Measurements from ENCODE around the gene SLCO3A1. TPM values are rescaled to one million over a fixed set of nuclear protein-coding genes. Genes with fewer than 3 reads are reported as not detected.
"Not testable (repeated sequence)": the region's sequence is repeated elsewhere in the genome, so short reads cannot be mapped to it uniquely, and the experiment has no call there.

The SLCO3A1 gene
- total RNA-seq, 2 experiments from 2014 or later: 8.5 to 40.0 TPM

DNA sequence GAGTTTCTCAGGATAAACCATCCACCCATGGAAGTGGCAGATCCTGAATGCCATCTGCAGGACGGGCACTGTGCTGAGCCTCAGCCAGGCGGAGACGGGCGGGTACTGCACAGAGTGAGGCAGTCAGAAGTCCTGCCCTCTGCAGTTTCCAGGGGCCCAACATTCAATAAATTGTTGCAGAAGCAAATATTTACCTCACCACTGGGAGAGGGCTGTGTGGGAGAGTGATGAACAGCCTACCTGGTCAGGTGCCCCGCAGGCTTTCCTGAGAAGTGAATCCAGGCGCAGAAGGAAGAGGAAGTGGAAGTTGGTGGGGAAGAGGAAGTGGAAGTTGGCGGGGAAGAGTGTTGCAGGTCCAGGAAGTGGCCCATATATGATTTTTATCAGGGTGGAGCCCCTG lies 100.8 kb downstream of the SLCO3A1 start:
- Histone ChIP-seq H3K9me3 (ENCODE audit: low read length) (no peaks in the 10 kb centered on the region), H3K4me3 (ENCODE audit: low read depth, low read length, poor library complexity, severe bottlenecking) (no peak overlapping the region), H3K27ac (ENCODE audit: low read depth, low read length, poor library complexity, severe bottlenecking) (no peak overlapping the region), H3K4me2 (ENCODE audit: low read length) (no peak overlapping the region), H4K20me1 (ENCODE audit: insufficient read depth, low read length) (peaks cover 13% of the 10 kb centered on the region; the same call in 1 of the 2 replicates), H3K36me3 (ENCODE audit: insufficient read depth, low read length) (no peaks in the 10 kb centered on the region), H3K79me2 (ENCODE audit: insufficient read depth, low read depth, low read length) (0 out of 2 replicates have a peak, but pooled peaks cover 11% of the 10 kb centered on the region), H3K9me2 (ENCODE audit: insufficient read depth, low read length) (no peaks in the 10 kb centered on the region), H3K4me1 (ENCODE audit: insufficient read depth, low read length, poor library complexity, severe bottlenecking) (peaks cover 19% of the 10 kb centered on the region), H2AFZ (ENCODE audit: low read length) (no peak overlapping the region)
- TF ChIP-seq, protein P1, sequence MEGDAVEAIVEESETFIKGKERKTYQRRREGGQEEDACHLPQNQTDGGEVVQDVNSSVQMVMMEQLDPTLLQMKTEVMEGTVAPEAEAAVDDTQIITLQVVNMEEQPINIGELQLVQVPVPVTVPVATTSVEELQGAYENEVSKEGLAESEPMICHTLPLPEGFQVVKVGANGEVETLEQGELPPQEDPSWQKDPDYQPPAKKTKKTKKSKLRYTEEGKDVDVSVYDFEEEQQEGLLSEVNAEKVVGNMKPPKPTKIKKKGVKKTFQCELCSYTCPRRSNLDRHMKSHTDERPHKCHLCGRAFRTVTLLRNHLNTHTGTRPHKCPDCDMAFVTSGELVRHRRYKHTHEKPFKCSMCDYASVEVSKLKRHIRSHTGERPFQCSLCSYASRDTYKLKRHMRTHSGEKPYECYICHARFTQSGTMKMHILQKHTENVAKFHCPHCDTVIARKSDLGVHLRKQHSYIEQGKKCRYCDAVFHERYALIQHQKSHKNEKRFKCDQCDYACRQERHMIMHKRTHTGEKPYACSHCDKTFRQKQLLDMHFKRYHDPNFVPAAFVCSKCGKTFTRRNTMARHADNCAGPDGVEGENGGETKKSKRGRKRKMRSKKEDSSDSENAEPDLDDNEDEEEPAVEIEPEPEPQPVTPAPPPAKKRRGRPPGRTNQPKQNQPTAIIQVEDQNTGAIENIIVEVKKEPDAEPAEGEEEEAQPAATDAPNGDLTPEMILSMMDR (conservative IDR thresholded peaks at IDR 0.05; ENCODE audit: low read length): no peak
- TF ChIP-seq EZH2phosphoT487 (IDR thresholded peaks at IDR 0.05; ENCODE audit: borderline replicate concordance, low read depth, low read length): no peak
- POLR2A ChIA-PET: no interaction called here
- no peak for DNase-seq (ENCODE audit: low spot score)
- no TSS peak for BruUV-seq (replicated peaks)
- CTCF ChIA-PET (ENCODE audit: unreplicated experiment): no interaction called here
- intact Hi-C loops (cut with micrococcal nuclease; ENCODE audit: unreplicated experiment): no loop called here

DNA sequence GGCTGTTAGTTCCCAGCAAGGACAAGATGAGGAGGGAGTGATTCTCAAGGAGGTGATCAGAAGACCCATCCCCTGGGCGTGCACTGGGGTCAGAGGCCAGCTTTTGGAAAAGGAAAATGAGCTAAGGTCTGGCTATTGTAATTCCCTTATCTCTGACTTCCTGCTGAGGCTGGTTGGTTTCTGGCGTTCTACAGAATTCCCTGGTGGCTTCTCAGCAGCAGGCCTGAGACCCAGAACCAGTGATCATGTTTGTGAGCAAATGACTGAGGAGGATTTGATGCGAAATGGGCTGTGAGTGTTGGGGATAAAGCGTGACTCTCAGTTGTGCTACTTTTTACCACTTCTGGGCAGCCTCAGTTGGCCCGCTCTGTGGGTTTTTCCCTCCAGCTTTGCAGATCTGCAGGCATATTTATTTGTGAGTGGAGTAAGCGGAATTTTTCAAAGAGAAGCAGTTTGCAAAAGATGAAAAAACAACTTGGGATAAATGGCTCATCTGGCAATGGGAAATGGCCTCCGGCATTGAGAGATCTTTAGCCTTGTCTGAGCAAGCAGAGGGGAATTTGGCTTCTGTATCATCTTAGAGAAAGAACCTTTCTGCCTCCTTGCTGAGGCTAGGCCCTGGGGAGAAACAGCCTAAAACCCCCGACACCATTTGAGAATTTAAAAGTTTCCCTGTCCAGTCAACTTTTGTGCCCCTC lies 102.7 kb downstream of the SLCO3A1 start:
- no peak overlapping the region for H3K4me2 ChIP-seq (ENCODE audit: low read length)
- TF ChIP-seq, protein P1 (conservative IDR thresholded peaks at IDR 0.05; ENCODE audit: low read length): no peak
- TF ChIP-seq EZH2phosphoT487 (IDR thresholded peaks at IDR 0.05; ENCODE audit: borderline replicate concordance, low read depth, low read length): no peak
- H3K4me1 ChIP-seq (ENCODE audit: insufficient read depth, low read length, poor library complexity, severe bottlenecking): peaks cover 16% of the 10 kb centered on the region
- no peak overlapping the region for H3K27ac ChIP-seq (ENCODE audit: low read depth, low read length, poor library complexity, severe bottlenecking)
- no peaks in the 10 kb centered on the region for H3K9me3 ChIP-seq (ENCODE audit: low read length)
- no peaks in the 10 kb centered on the region for H3K36me3 ChIP-seq (ENCODE audit: insufficient read depth, low read length)
- peaks cover 13% of the 10 kb centered on the region; the same call in 1 of the 2 replicates for H4K20me1 ChIP-seq (ENCODE audit: insufficient read depth, low read length)
- no peak for DNase-seq (ENCODE audit: low spot score)
- 0 out of 2 replicates have a peak, but pooled peaks cover 11% of the 10 kb centered on the region for H3K79me2 ChIP-seq (ENCODE audit: insufficient read depth, low read depth, low read length)
- CTCF ChIA-PET (ENCODE audit: unreplicated experiment): interaction anchor here (0.7 kb wide), 1 partner anchor 25 kb away, joined by 3 read pairs; no protein-coding TSS in a partner anchor
- intact Hi-C loops (cut with micrococcal nuclease; ENCODE audit: unreplicated experiment): no loop called here
- no peak overlapping the region for H3K4me3 ChIP-seq (ENCODE audit: low read depth, low read length, poor library complexity, severe bottlenecking)
- BruUV-seq (replicated peaks): no TSS peak
- H3K9me2 ChIP-seq (ENCODE audit: insufficient read depth, low read length): no peaks in the 10 kb centered on the region
- POLR2A ChIA-PET: no interaction called here
- no peak overlapping the region for H2AFZ ChIP-seq (ENCODE audit: low read length)

DNA sequence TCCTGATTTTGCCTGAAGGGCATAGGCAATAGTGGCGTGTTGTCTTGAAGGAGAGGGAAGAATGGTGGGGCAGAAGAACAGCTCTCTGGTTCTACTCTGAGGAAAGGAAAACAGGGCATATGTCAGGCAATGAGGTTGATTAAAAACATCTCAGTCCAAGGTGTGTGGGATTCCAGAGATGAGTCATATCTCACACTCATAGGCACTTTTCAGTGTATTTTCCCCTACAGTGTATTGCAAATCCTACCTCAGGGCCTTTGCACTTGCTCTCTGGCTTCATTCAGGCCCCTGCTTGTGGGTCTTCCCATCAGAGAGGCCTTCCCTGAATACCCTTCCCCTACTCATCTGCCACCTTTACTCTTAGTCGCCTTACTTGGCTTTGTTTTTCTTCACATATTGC lies 107.8 kb downstream of the SLCO3A1 start:
- Histone ChIP-seq H3K27ac (ENCODE audit: low read depth, low read length, poor library complexity, severe bottlenecking) (no peak overlapping the region), H2AFZ (ENCODE audit: low read length) (no peak overlapping the region), H3K79me2 (ENCODE audit: insufficient read depth, low read depth, low read length) (no peaks in the 10 kb centered on the region), H3K9me2 (ENCODE audit: insufficient read depth, low read length) (no peaks in the 10 kb centered on the region), H3K4me2 (ENCODE audit: low read length) (no peak overlapping the region), H3K4me1 (ENCODE audit: insufficient read depth, low read length, poor library complexity, severe bottlenecking) (no peaks in the 10 kb centered on the region), H3K4me3 (ENCODE audit: low read depth, low read length, poor library complexity, severe bottlenecking) (no peak overlapping the region), H3K9me3 (ENCODE audit: low read length) (no peaks in the 10 kb centered on the region), H3K36me3 (ENCODE audit: insufficient read depth, low read length) (peaks cover 5% of the 10 kb centered on the region; the same call in 1 of the 2 replicates), H4K20me1 (ENCODE audit: insufficient read depth, low read length) (0 out of 2 replicates have a peak, but pooled peaks cover 4% of the 10 kb centered on the region)
- TF ChIP-seq EZH2phosphoT487 (IDR thresholded peaks at IDR 0.05; ENCODE audit: borderline replicate concordance, low read depth, low read length): no peak
- TF ChIP-seq, protein P1 (conservative IDR thresholded peaks at IDR 0.05; ENCODE audit: low read length): no peak
- POLR2A ChIA-PET: interaction anchor here (0.6 kb wide), 1 partner anchor 50 kb away, joined by 3 read pairs; no protein-coding TSS in a partner anchor
- DNase-seq (ENCODE audit: low spot score): no peak
- CTCF ChIA-PET (ENCODE audit: unreplicated experiment): no interaction called here
- intact Hi-C loops (cut with micrococcal nuclease; ENCODE audit: unreplicated experiment): no loop called here
- BruUV-seq (replicated peaks): no TSS peak

DNA sequence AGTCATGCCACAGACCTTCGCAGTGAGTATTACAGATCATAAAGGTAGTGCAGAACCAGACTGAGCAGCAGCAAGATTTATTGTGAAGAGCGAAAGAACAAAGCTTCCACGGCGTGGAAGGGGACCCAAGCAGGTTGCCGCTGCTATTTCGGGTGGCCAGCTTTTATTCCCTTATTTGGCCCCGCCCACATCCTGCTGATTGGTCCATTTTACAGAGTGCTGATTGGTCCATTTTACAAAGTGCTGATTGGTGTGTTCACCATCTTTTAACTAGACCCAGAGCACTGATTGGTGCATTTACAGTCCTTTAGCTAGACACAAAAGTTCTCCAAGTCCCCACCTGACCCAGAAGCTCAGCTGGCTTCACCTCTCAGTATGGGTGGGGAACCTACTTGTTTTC lies 110.2 kb downstream of the SLCO3A1 start:
- H3K4me3 ChIP-seq (ENCODE audit: low read depth, low read length, poor library complexity, severe bottlenecking); H3K9me3 ChIP-seq (ENCODE audit: low read length); intact Hi-C loops (cut with micrococcal nuclease; ENCODE audit: unreplicated experiment); H3K4me2 ChIP-seq (ENCODE audit: low read length); BruUV-seq (replicated peaks); H3K36me3 ChIP-seq (ENCODE audit: insufficient read depth, low read length); H3K9me2 ChIP-seq (ENCODE audit: insufficient read depth, low read length); H3K4me1 ChIP-seq (ENCODE audit: insufficient read depth, low read length, poor library complexity, severe bottlenecking); H4K20me1 ChIP-seq (ENCODE audit: insufficient read depth, low read length); H3K79me2 ChIP-seq (ENCODE audit: insufficient read depth, low read depth, low read length); DNase-seq (ENCODE audit: low spot score); H3K27ac ChIP-seq (ENCODE audit: low read depth, low read length, poor library complexity, severe bottlenecking); CTCF ChIA-PET (ENCODE audit: unreplicated experiment); H2AFZ ChIP-seq (ENCODE audit: low read length): not testable (repeated sequence)
- POLR2A ChIA-PET: interaction anchor here (0.9 to 1.1 kb wide), 3 partner anchors 19 to 27 kb away, joined by 3 read pairs; no protein-coding TSS in a partner anchor
